IPS-20b (cell line): Measurements from ENCODE around the gene VEGFD.

Source experiments
- H3K27ac ChIP-seq: one replicate; pipeline ENCODE4 v1.5.1; 2013; ENCODE audit warnings: low read length
- H3K27me3 ChIP-seq: 2 replicates; pipeline ENCODE4 v1.6.1; 2013; ENCODE audit warnings: mild to moderate bottlenecking, low read length, inconsistent platforms; ENCODE audit not compliant: insufficient read depth
- H3K36me3 ChIP-seq: 2 replicates; pipeline ENCODE4 v1.6.1; 2013; ENCODE audit warnings: low read depth, mild to moderate bottlenecking, inconsistent platforms, low read length, moderate library complexity; ENCODE audit not compliant: insufficient read depth
- H3K4me1 ChIP-seq: 2 replicates; pipeline ENCODE4 v1.6.1; 2013; ENCODE audit warnings: mild to moderate bottlenecking, control low read depth, inconsistent platforms, low read length, moderate library complexity; ENCODE audit not compliant: insufficient read depth
- H3K4me3 ChIP-seq: 2 replicates; pipeline ENCODE4 v1.5.1; 2013; ENCODE audit warnings: mild to moderate bottlenecking, low read length, inconsistent platforms
- H3K9ac ChIP-seq: 2 replicates; pipeline ENCODE4 v1.6.1; 2013; ENCODE audit warnings: low read depth, mild to moderate bottlenecking, inconsistent platforms, low read length, moderate library complexity
- H3K9me3 ChIP-seq: 2 replicates; pipeline ENCODE4 v1.6.1; 2013; ENCODE audit warnings: mild to moderate bottlenecking, low read depth, low read length, inconsistent platforms; ENCODE audit not compliant: insufficient read depth

The VEGFD gene, protein sequence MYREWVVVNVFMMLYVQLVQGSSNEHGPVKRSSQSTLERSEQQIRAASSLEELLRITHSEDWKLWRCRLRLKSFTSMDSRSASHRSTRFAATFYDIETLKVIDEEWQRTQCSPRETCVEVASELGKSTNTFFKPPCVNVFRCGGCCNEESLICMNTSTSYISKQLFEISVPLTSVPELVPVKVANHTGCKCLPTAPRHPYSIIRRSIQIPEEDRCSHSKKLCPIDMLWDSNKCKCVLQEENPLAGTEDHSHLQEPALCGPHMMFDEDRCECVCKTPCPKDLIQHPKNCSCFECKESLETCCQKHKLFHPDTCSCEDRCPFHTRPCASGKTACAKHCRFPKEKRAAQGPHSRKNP

DNA sequence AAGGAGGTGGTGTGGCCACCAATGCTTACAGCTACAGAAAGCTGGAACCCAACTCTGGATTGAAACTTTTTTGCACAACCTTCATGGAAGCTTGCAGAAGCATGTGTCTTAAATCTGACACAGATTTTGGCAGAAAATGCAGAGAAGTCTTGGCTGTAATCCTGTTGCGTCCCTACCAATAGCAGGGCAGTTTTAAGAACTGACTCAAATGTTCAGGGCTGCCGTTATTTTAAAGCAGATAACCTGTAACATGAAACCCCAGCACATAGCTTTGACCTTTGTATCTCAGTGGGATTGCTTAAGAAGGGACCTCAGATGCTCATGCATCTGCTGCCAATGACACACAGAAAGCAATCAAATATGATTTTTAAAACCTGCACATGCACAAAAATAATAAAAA, at the start of gene VEGFD:
Gene VEGFD, minus strand, starts transcription at position 110 of the 400 bp plus-strand sequence. CDS start 467 bp downstream, outside the sequence.
- no peaks in the 10 kb centered on the region for H3K27me3 ChIP-seq
- H3K27ac ChIP-seq: no peak within 1 kb of the TSS
- H3K4me3 ChIP-seq: no peak within 1 kb of the TSS
- H3K36me3 ChIP-seq: no peaks in the 10 kb centered on the region
- no peaks in the 10 kb centered on the region for H3K9me3 ChIP-seq
- H3K4me1 ChIP-seq: peaks cover 5% of the 10 kb centered on the region; the same call in 1 of the 2 replicates
- H3K9ac ChIP-seq: no peak within 1 kb of the TSS

DNA sequence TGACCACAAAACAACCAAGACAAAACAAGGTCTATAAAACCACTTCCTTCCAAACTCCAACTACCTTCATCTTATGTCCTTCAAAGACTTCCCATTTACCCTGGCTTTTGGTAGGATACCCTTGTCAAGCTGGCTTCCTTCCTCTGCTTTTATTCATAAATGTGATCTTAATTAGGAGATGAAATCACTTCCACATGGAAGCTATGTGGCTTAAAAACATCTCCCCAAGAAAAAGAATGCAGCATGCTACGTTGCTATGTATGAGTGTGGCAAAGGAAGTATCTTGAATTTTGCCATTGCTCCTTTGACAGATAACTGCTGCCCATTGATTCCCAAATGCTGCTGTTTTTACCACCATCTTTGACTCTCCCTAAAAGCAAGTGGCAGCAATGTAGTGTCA, 46.4 kb upstream of the VEGFD start:
- H3K9ac ChIP-seq: no peak overlapping the region
- no peak overlapping the region for H3K27ac ChIP-seq
- no peaks in the 10 kb centered on the region for H3K9me3 ChIP-seq
- no peak overlapping the region for H3K4me3 ChIP-seq
- H3K36me3 ChIP-seq: no peaks in the 10 kb centered on the region
- H3K27me3 ChIP-seq: no peaks in the 10 kb centered on the region
- no peaks in the 10 kb centered on the region for H3K4me1 ChIP-seq

DNA sequence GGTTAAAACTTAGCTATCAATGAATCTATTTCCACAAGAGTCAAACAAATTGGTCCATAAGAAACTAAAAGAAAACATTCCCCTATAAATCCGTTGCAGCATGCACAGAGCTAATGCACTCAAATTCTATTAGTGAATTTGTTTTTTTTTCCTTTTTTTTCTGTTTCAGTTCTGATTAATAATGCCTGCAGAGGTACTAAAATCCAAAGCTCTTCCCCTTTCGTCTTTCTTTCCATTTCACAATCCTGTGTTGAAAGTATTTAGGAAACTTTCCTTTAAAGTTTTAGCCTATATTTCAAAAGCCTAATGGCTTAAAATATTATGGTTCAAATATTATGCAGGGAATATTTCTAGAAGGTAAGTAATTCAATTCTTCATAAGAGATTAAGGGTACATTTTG, 45.9 kb upstream of the VEGFD start:
- Histone ChIP-seq H3K27me3 (no peaks in the 10 kb centered on the region), H3K9me3 (no peaks in the 10 kb centered on the region), H3K9ac (no peak overlapping the region), H3K4me3 (no peak overlapping the region), H3K4me1 (no peaks in the 10 kb centered on the region), H3K27ac (no peak overlapping the region), H3K36me3 (no peaks in the 10 kb centered on the region)

DNA sequence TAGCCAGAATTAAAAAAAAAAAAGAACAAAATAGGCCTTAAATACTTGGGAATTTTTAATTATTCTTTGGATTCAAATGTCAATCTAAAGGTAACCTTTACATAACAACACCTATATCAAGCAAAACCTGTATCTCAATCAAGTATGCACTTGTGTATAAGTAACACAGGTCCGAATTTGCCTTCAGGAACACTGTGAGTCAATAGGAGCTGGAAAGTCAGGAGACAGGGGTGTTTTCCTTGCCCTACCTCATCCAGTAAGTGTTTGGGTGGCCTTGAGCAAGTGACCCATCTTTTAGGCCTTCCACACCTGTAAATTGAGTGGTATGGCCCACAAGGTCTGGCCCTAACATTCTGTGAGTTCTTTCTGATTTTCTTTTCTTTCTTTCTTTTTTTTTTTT, 40.8 kb upstream of the VEGFD start:
- no peak overlapping the region for H3K27ac ChIP-seq
- no peak overlapping the region for H3K4me3 ChIP-seq
- H3K36me3 ChIP-seq: no peaks in the 10 kb centered on the region
- no peak overlapping the region for H3K9ac ChIP-seq
- H3K27me3 ChIP-seq: no peaks in the 10 kb centered on the region
- no peaks in the 10 kb centered on the region for H3K4me1 ChIP-seq
- no peaks in the 10 kb centered on the region for H3K9me3 ChIP-seq

DNA sequence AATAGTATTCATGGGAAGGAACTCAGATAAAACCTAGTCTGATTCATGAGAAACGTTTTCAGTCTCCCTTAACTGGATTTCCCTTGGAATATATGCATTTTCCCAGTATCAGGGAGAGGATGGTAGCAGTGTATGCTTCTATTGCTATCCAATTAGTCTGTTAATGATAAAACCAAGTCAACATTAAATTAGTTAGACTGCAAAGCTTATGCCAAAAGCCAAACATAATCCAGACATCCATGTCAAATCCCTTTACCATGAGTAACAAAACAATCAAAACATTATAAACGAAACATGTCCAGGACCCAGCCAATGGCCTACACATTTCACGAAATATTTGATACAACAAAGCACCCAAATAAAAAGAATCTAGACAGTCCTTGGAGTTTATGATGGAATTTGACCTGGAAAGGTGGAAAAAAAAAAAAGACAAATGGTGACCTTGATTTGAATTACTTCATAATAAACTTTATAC, 34.5 kb upstream of the VEGFD start:
- Histone ChIP-seq H3K4me3 (no peak overlapping the region), H3K4me1 (no peaks in the 10 kb centered on the region), H3K27ac (no peak overlapping the region), H3K27me3 (no peaks in the 10 kb centered on the region), H3K9me3 (no peaks in the 10 kb centered on the region), H3K36me3 (no peaks in the 10 kb centered on the region), H3K9ac (no peak overlapping the region)

DNA sequence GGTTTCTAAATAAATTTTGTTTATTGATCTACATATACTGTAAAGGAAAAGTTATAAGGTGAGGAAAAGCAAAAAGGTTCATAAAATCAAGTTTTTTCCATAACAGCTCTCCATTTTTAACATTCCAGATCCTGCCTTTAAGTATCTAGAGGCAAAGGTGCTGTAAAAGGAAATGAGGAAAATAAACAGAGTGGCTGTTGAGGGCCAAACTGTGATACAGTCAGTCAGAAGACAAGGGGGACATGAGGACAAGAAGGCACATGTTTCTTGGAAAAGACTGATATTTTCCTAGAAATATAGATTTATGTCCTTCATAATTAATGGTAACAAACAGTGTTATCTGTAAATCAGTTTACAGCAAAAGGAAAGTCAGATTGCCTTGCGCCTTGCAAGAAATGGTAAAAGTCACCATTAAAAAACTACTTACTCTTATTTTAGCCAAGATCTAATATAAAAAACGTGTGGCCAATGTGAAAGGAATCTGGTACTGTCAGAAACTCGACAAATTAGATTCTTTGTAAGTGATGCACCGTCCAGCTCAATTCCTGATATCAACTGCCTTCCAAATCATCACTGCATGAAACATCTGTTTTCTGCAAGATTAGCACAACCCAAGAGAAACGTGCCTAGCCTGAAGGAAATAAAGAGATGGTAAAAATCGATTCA, 34.0 kb upstream of the VEGFD start:
- no peak overlapping the region for H3K27ac ChIP-seq
- H3K27me3 ChIP-seq: no peaks in the 10 kb centered on the region
- H3K9me3 ChIP-seq: no peaks in the 10 kb centered on the region
- H3K4me3 ChIP-seq: no peak overlapping the region
- no peaks in the 10 kb centered on the region for H3K36me3 ChIP-seq
- no peaks in the 10 kb centered on the region for H3K4me1 ChIP-seq
- H3K9ac ChIP-seq: no peak overlapping the region

DNA sequence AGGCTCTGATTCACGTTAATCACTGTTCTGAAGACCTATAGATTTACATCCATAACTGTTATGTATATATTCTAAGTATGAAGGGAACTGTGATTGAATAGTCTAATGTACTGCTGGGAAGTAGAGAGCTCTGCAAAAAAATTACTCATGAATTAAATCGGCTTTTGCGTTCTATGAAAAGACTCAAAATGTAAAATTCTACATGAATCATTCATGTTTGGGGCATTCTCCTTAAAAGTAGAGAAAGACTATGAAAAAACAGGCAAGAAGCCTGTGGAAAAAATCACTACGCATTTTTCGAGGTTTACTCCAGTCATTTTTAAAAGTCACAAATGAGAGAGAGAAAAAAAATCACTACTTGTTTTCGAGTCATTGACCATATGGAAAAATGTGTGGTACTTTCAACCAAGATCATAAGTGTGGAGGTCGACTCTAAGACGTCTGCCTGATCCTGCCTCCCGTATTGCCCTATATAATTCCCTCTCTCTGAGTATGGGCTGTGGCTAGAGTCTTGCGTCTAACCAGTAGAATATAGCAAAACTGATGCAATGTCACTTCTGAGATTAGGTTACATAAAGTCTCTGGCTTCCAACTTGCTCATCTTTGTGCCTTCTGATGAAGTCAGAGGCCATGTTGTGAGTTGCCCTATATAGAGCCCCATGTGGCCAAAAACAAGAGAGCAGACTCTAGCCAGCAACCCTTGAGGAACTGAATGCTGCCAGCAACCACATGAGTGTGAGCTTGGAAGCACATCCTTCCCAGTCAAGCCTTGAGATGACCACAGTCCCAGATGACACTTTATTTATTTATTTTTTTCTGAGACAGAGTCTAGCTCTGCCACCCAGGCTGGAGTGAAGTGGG, 32.1 kb upstream of the VEGFD start:
- Histone ChIP-seq H3K27ac (no peak overlapping the region), H3K36me3 (no peaks in the 10 kb centered on the region), H3K4me3 (no peak overlapping the region), H3K27me3 (no peaks in the 10 kb centered on the region), H3K4me1 (no peaks in the 10 kb centered on the region), H3K9me3 (no peaks in the 10 kb centered on the region), H3K9ac (no peak overlapping the region)

DNA sequence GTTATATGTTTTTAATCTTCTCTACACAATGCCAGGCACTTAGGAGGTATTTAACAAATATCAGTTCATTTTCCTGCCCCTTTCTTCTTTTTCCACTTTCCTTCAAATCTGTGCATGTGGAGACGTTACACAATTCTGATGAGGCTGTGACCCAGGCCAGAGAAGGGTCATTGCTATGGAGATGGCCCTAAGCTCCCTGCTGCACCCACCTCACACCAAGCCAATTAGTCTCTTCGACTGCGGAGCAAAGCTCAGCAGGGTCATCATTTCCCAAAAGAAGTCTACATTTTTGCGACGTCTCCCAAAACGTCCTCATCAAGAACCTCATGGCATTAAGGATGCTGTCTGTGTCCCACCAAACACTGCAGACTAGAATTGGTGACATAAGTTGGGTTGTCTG, 28.9 kb upstream of the VEGFD start:
- H3K27ac ChIP-seq: no peak overlapping the region
- no peaks in the 10 kb centered on the region for H3K27me3 ChIP-seq
- H3K4me1 ChIP-seq: no peaks in the 10 kb centered on the region
- H3K36me3 ChIP-seq: no peaks in the 10 kb centered on the region
- no peak overlapping the region for H3K9ac ChIP-seq
- H3K4me3 ChIP-seq: no peak overlapping the region
- H3K9me3 ChIP-seq: no peaks in the 10 kb centered on the region

DNA sequence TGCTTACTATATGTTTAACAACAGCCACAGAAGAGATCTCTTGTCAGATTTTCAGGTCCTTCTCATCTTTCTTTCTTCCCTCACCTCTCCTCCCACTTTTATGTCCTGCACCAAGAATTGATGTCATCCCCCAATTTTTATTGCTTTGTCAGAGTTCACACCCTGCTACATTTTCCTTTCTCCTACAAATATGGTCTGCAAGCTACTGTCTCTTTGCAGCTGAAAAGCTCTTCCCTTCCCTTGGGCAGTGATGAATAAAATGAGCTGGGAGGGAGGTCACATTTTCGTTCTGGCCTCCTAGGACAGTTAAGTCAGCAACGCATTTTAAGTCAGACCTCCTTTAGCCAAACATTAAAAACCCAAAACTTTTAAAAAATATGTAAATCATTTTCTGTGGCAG, 26.7 kb upstream of the VEGFD start:
- Histone ChIP-seq H3K9me3 (no peaks in the 10 kb centered on the region), H3K27me3 (no peaks in the 10 kb centered on the region), H3K27ac (no peak overlapping the region), H3K4me3 (no peak overlapping the region), H3K4me1 (no peaks in the 10 kb centered on the region), H3K36me3 (no peaks in the 10 kb centered on the region), H3K9ac (no peak overlapping the region)

DNA sequence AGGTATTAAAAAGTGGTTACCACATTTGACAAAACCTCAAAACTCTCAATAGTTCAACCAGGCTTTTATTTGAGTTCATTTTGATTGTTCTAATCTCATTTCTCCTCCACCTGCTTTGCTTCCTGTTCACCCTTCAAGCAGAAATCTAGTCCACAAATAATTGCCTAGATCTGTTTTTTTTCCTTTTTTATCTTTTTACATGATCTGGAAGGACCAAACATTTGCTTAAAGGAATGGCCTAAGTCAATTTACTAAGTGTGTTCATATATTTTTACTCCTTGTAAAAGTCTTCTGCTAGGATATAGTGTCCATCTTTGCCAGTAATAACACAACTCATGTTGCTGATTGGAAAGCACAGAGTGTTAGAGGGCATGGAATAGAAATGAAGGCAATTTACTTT, 26.2 kb upstream of the VEGFD start:
- H3K4me3 ChIP-seq: no peak overlapping the region
- no peak overlapping the region for H3K9ac ChIP-seq
- no peaks in the 10 kb centered on the region for H3K27me3 ChIP-seq
- H3K4me1 ChIP-seq: no peaks in the 10 kb centered on the region
- H3K27ac ChIP-seq: no peak overlapping the region
- no peaks in the 10 kb centered on the region for H3K36me3 ChIP-seq
- no peaks in the 10 kb centered on the region for H3K9me3 ChIP-seq

DNA sequence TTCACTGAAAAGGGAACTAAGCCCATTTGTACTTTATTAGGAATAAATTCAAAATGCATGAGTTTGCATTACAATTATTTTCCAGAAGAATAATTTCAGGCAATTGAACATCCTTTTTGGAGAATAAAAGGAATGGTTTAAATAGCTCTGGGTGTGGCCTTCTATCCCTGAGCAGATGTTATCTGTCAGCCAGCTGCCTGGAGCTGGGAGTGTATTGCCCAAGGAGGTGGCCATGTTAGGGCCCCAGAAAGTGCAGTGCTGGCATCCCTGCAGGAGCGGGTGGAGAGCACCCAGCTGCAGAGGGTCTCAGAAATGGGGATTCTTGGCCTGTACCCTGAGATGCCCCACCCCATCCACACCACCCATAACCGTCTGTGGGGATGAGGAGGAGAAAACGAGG, 21.6 kb upstream of the VEGFD start:
- H3K4me1 ChIP-seq: no peaks in the 10 kb centered on the region
- H3K27me3 ChIP-seq: no peaks in the 10 kb centered on the region
- no peaks in the 10 kb centered on the region for H3K9me3 ChIP-seq
- H3K36me3 ChIP-seq: no peaks in the 10 kb centered on the region
- H3K4me3 ChIP-seq: no peak overlapping the region
- no peak overlapping the region for H3K27ac ChIP-seq
- H3K9ac ChIP-seq: no peak overlapping the region
